GM18870 (cell line): ENCODE results near the gene COX17.
A peak's percentile ranks its signal among the peaks of the same experiment; 100 is the strongest.

ENCODE experiments used
- ATAC-seq: cut with Tn5 transposase; IDR thresholded peaks from one replicate; pipeline ENCODE4 v1.9.1; 2021; ENCODE audit warnings: moderate library complexity; ENCODE audit not compliant: unreplicated experiment

Gene COX17

GRCh38 chr3:119647171-119647570 lies 30.0 kb downstream of the COX17 start:
- ATAC-seq = no peak

- no peak for ATAC-seq
Observed at GRCh38 chr3:119645813-119646212, 31.4 kb downstream of the COX17 start.

GRCh38 chr3:119644481-119644880 lies 32.7 kb downstream of the COX17 start:
- ATAC-seq = no peak

- ATAC-seq = no peak
Observed at GRCh38 chr3:119643528-119643927, 33.7 kb downstream of the COX17 start.

- no peak for ATAC-seq
Observed at GRCh38 chr3:119642746-119643473, 34.3 kb downstream of the COX17 start.

GRCh38 chr3:119641416-119641815 lies 35.8 kb downstream of the COX17 start:
- no peak for ATAC-seq

GRCh38 chr3:119639494-119640350 lies 37.5 kb downstream of the COX17 start:
- peak; percentile 21 for ATAC-seq

- peak; percentile 33 for ATAC-seq
Observed at GRCh38 chr3:119637679-119638477, 39.3 kb downstream of the COX17 start.

- ATAC-seq = no peak
Observed at GRCh38 chr3:119636891-119637611, 40.2 kb downstream of the COX17 start.

GRCh38 chr3:119636249-119636648 lies 41.0 kb downstream of the COX17 start:
- no peak for ATAC-seq

- ATAC-seq = no peak
Observed at GRCh38 chr3:119635719-119636118, 41.5 kb downstream of the COX17 start.

GRCh38 chr3:119632829-119633228 lies 44.4 kb downstream of the COX17 start:
- ATAC-seq = no peak

- ATAC-seq = no peak
Observed at GRCh38 chr3:119632216-119632615, 45.0 kb downstream of the COX17 start.

- no peak for ATAC-seq
Observed at GRCh38 chr3:119631516-119631915, 45.7 kb downstream of the COX17 start.

- no peak for ATAC-seq
Observed at GRCh38 chr3:119630880-119631329, 46.3 kb downstream of the COX17 start.

- ATAC-seq = no peak
Observed at GRCh38 chr3:119630128-119630879, 46.9 kb downstream of the COX17 start.

- ATAC-seq = peak; percentile 40
Observed at GRCh38 chr3:119628816-119629445, 48.3 kb downstream of the COX17 start.

GRCh38 chr3:119628390-119628789 lies 48.8 kb downstream of the COX17 start:
- ATAC-seq = peak; percentile 64

GRCh38 chr3:119627461-119627860 lies 49.7 kb downstream of the COX17 start:
- no peak for ATAC-seq
